ENCODE measurements around the gene NACC2. TPM values are rescaled to one million over a fixed set of nuclear protein-coding genes. Genes with fewer than 3 reads are reported as not detected.

The NACC2 gene
- total RNA-seq, 4 donors from 2014 or later: 22.2 to 64.3 (median 26.5) TPM

GRCh38 chr9:136118320-136119060 is 23.4 kb upstream of the NACC2 start, which contains the start of gene TMEM250:
TMEM250 (minus strand) TSS chr9:136118875; CDS start chr9:136116900, 1,975 bp downstream.
- 0% methylated on average over 47 of the region's 112 CpGs; no CpG with 5 or more reads in 1 of the 2 donors for WGBS, 2 donors (ENCODE audit: low coverage in 1 of 2)
- in situ Hi-C loops (cut with MboI; ENCODE audit: low pct_ligation_motif_present in 1 of 4, low pct_unique_long_range_greater_than_20kb in 1 of 4, low sequenced_read_pairs in 3 of 4) (loop anchor here in 1 of 4 donors (25.0 kb wide), 1 partner anchor 256 kb away; no protein-coding TSS in a partner anchor), intact Hi-C loops (cut with DNase I; ENCODE audit: low total_unique reads) (loop anchor here (1.0 kb wide), 1 partner anchor 127 kb away; no protein-coding TSS in a partner anchor)
- Histone ChIP-seq H3K4me1 (peaks cover 14 to 34% (median 29%) of the 10 kb centered on the region in 4 donors), H3K27me3 (peaks cover 3% of the 10 kb centered on the region), H3K4me3 (peak within 1 kb of the TSS; percentile 65 to 93 (median 90)), H3K36me3 (no peaks in the 10 kb centered on the region), H3K9me3 (no peaks in the 10 kb centered on the region), H3K27ac (peak within 1 kb of the TSS; percentile 94 to 98 (median 97))
- peak; percentile 19 for TF ChIP-seq EP300 (IDR thresholded peaks at IDR 0.05; ENCODE audit: low read depth)
- no peak for TF ChIP-seq POLR2A (IDR thresholded peaks at IDR 0.05)
- peak in 1 of 5 experiments; percentile 3 for TF ChIP-seq CTCF (IDR thresholded peaks at IDR 0.05)
- peak; percentile 90 to 96 (median 93) for TF ChIP-seq POLR2AphosphoS5 (IDR thresholded peaks at IDR 0.05)
- DNase-seq: peak; percentile 97

- intact Hi-C loops (cut with DNase I; ENCODE audit: low total_unique reads): no loop called here
- H3K27ac ChIP-seq: peak overlapping the region; percentile 94 to 98 (median 97)
- H3K36me3 ChIP-seq: no peaks in the 10 kb centered on the region
- peak overlapping the region; percentile 65 to 93 (median 90) for H3K4me3 ChIP-seq
- no peak for TF ChIP-seq EP300 (IDR thresholded peaks at IDR 0.05; ENCODE audit: low read depth)
- no peak for TF ChIP-seq CTCF (IDR thresholded peaks at IDR 0.05)
- TF ChIP-seq POLR2AphosphoS5 (IDR thresholded peaks at IDR 0.05): peak in 2 of 3 donors; percentile 6 to 57
- TF ChIP-seq POLR2A (IDR thresholded peaks at IDR 0.05): peak; percentile 41
- no peaks in the 10 kb centered on the region for H3K9me3 ChIP-seq
- H3K27me3 ChIP-seq: no peaks in the 10 kb centered on the region
- peaks cover 14 to 32% (median 29%) of the 10 kb centered on the region in 4 donors for H3K4me1 ChIP-seq
- DNase-seq: peak; percentile 72
- WGBS, 2 donors (ENCODE audit: low coverage in 1 of 2): 1% methylated on average over 36 of the region's 36 CpGs; no CpG with 5 or more reads in 1 of the 2 donors
- in situ Hi-C loops (cut with MboI; ENCODE audit: low pct_ligation_motif_present in 1 of 4, low pct_unique_long_range_greater_than_20kb in 1 of 4, low sequenced_read_pairs in 3 of 4): loop anchor here in 1 of 4 donors (25.0 kb wide), 1 partner anchor 256 kb away; no protein-coding TSS in a partner anchor
Measured at GRCh38 chr9:136117916-136118319, 22.8 kb upstream of the NACC2 start.

- WGBS, 2 donors (ENCODE audit: low coverage in 1 of 2): 40% methylated on average over 23 of the region's 23 CpGs; no CpG with 5 or more reads in 1 of the 2 donors
- no peak for DNase-seq
- H3K9me3 ChIP-seq: no peaks in the 10 kb centered on the region
- H3K4me1 ChIP-seq: peaks cover 14 to 29% (median 26%) of the 10 kb centered on the region in 4 donors
- no peaks in the 10 kb centered on the region for H3K27me3 ChIP-seq
- peak overlapping the region; percentile 65 to 93 (median 90) for H3K4me3 ChIP-seq
- intact Hi-C loops (cut with DNase I; ENCODE audit: low total_unique reads): no loop called here
- in situ Hi-C loops (cut with MboI; ENCODE audit: low pct_ligation_motif_present in 1 of 4, low pct_unique_long_range_greater_than_20kb in 1 of 4, low sequenced_read_pairs in 3 of 4): loop anchor here in 1 of 4 donors (25.0 kb wide), 1 partner anchor 255 kb away; no protein-coding TSS in a partner anchor
- H3K36me3 ChIP-seq: no peaks in the 10 kb centered on the region
- TF ChIP-seq POLR2A (IDR thresholded peaks at IDR 0.05) (no peak), POLR2AphosphoS5 (IDR thresholded peaks at IDR 0.05) (no peak), CTCF (IDR thresholded peaks at IDR 0.05) (no peak), EP300 (IDR thresholded peaks at IDR 0.05; ENCODE audit: low read depth) (no peak)
- peak overlapping the region; percentile 94 to 98 (median 97) for H3K27ac ChIP-seq
Measured at GRCh38 chr9:136117291-136117915, 22.3 kb upstream of the NACC2 start.
